MM.1S (cell line): ENCODE measurements around the gene LAD1.

Experiments
- DNase-seq: peaks from one replicate; pipeline ENCODE4 v3.0.0-alpha.2; 2015
- H2AFZ ChIP-seq: fragments of 300-600 bp; sonication (generic); 2 replicates; pipeline ENCODE4 v1.6.0; 2016; ENCODE audit warnings: antibody characterized with exemption, low read length
- H3F3A ChIP-seq: fragments of 300-600 bp; sonication (generic); 2 replicates; pipeline ENCODE4 v1.6.1; 2016; ENCODE audit warnings: mild to moderate bottlenecking, antibody characterized with exemption, low read length, moderate library complexity, mixed read lengths; ENCODE audit not compliant: insufficient read depth
- H3K27ac ChIP-seq: fragments of 300-600 bp; sonication (generic); 2 replicates; pipeline ENCODE4 v1.5.1; 2016; ENCODE audit warnings: mild to moderate bottlenecking, low read length
- H3K27me3 ChIP-seq: fragments of 300-600 bp; sonication (generic); replicated peaks from 2 replicates; pipeline ENCODE4 v1.6.0; 2016; ENCODE audit warnings: low read length; ENCODE audit not compliant: insufficient read depth
- H3K36me3 ChIP-seq: fragments of 300-600 bp; sonication (generic); replicated peaks from 2 replicates; pipeline ENCODE4 v1.6.1; 2016; ENCODE audit warnings: mild to moderate bottlenecking, low read length, mixed read lengths; ENCODE audit not compliant: insufficient read depth
- H3K4me1 ChIP-seq: fragments of 300-600 bp; sonication (generic); 2 replicates; pipeline ENCODE4 v1.6.1; 2016; ENCODE audit warnings: low read length, mixed read lengths
- H3K4me2 ChIP-seq: fragments of 300-600 bp; sonication (generic); 2 replicates; pipeline ENCODE4 v1.6.0; 2016; ENCODE audit warnings: low read depth, low read length
- H3K4me3 ChIP-seq: fragments of 300-600 bp; sonication (generic); 2 replicates; pipeline ENCODE4 v1.5.1; 2016; ENCODE audit warnings: low read length, mixed read lengths
- H3K79me2 ChIP-seq: fragments of 300-600 bp; sonication (generic); 2 replicates; pipeline ENCODE4 v1.6.1; 2016; ENCODE audit warnings: mixed run types, low read length, mixed read lengths
- H3K9ac ChIP-seq: fragments of 300-600 bp; sonication (generic); 2 replicates; pipeline ENCODE4 v1.6.1; 2016; ENCODE audit warnings: low read length, mixed read lengths
- H3K9me2 ChIP-seq: fragments of 300-600 bp; sonication (generic); replicated peaks from 2 replicates; pipeline ENCODE4 v1.6.1; 2016; ENCODE audit warnings: mild to moderate bottlenecking, low read length, mixed read lengths; ENCODE audit not compliant: insufficient read depth
- H3K9me3 ChIP-seq: fragments of 300-600 bp; sonication (generic); replicated peaks from 2 replicates; pipeline ENCODE4 v1.6.1; 2016; ENCODE audit warnings: mild to moderate bottlenecking, low read length, mixed read lengths; ENCODE audit not compliant: insufficient read depth
- H4K20me1 ChIP-seq: fragments of 300-600 bp; sonication (generic); 2 replicates; pipeline ENCODE4 v1.6.1; 2016; ENCODE audit warnings: mild to moderate bottlenecking, low read length, moderate library complexity, mixed read lengths; ENCODE audit not compliant: insufficient read depth
- CTCF ChIP-seq: fragments of 300-600 bp; sonication (generic); IDR thresholded peaks from 2 replicates; pipeline ENCODE4 v1.5.1; 2016; ENCODE audit warnings: antibody characterized with exemption, low read length, mixed read lengths
- EZH2 ChIP-seq: fragments of 300-600 bp; sonication (generic); optimal IDR thresholded peaks from 2 replicates; pipeline ENCODE3; 2017; ENCODE audit warnings: low read depth, mild to moderate bottlenecking, antibody characterized with exemption, low read length, mixed read lengths
- EZH2phosphoT487 ChIP-seq: fragments of 300-600 bp; sonication (generic); IDR thresholded peaks from 2 replicates; pipeline ENCODE4 v1.6.1; 2018; ENCODE audit warnings: antibody characterized with exemption, low read length

The LAD1 gene

GRCh38 chr1:201371276-201371675 lies 27.8 kb downstream of the LAD1 start:
- Histone ChIP-seq H3F3A (no peaks in the 10 kb centered on the region), H3K4me3 (no peak overlapping the region), H3K4me2 (no peak overlapping the region), H3K27me3 (peaks cover 100% of the 10 kb centered on the region), H3K4me1 (no peaks in the 10 kb centered on the region), H3K9ac (no peak overlapping the region), H2AFZ (no peak overlapping the region), H3K9me3 (no peaks in the 10 kb centered on the region), H3K79me2 (no peaks in the 10 kb centered on the region), H4K20me1 (no peaks in the 10 kb centered on the region), H3K36me3 (no peaks in the 10 kb centered on the region), H3K9me2 (no peaks in the 10 kb centered on the region), H3K27ac (no peak overlapping the region)
- no peak for DNase-seq
- TF ChIP-seq CTCF (no peak), EZH2 (no peak), EZH2phosphoT487 (no peak)

- Histone ChIP-seq H3K9me2 (no peaks in the 10 kb centered on the region), H3K79me2 (no peaks in the 10 kb centered on the region), H3F3A (no peaks in the 10 kb centered on the region), H3K4me2 (no peak overlapping the region), H3K9ac (no peak overlapping the region), H3K36me3 (no peaks in the 10 kb centered on the region), H3K27me3 (peaks cover 100% of the 10 kb centered on the region), H2AFZ (no peak overlapping the region), H3K27ac (no peak overlapping the region), H3K4me1 (no peaks in the 10 kb centered on the region), H3K9me3 (no peaks in the 10 kb centered on the region), H3K4me3 (no peak overlapping the region), H4K20me1 (no peaks in the 10 kb centered on the region)
- no peak for TF ChIP-seq EZH2
- no peak for TF ChIP-seq CTCF
- TF ChIP-seq EZH2phosphoT487 = no peak
- no peak for DNase-seq
Measured at GRCh38 chr1:201370500-201370899, 28.6 kb downstream of the LAD1 start.

- no peak for DNase-seq
- no peaks in the 10 kb centered on the region for H3K36me3 ChIP-seq
- H3K9ac ChIP-seq = no peak overlapping the region
- no peaks in the 10 kb centered on the region for H3K9me2 ChIP-seq
- no peak overlapping the region for H3K27ac ChIP-seq
- H3K4me3 ChIP-seq = no peak overlapping the region
- no peaks in the 10 kb centered on the region for H3F3A ChIP-seq
- peaks cover 100% of the 10 kb centered on the region for H3K27me3 ChIP-seq
- TF ChIP-seq CTCF = no peak
- no peak for TF ChIP-seq EZH2
- TF ChIP-seq EZH2phosphoT487 = no peak
- no peaks in the 10 kb centered on the region for H3K9me3 ChIP-seq
- H2AFZ ChIP-seq = no peak overlapping the region
- H3K4me2 ChIP-seq = no peak overlapping the region
- H4K20me1 ChIP-seq = no peaks in the 10 kb centered on the region
- H3K4me1 ChIP-seq = no peaks in the 10 kb centered on the region
- H3K79me2 ChIP-seq = no peaks in the 10 kb centered on the region
Measured at GRCh38 chr1:201369209-201369608, 29.9 kb downstream of the LAD1 start.
